ENCODE data around the gene ALAD. TPM values are rescaled to one million over a fixed set of nuclear protein-coding genes. Genes with fewer than 3 reads are reported as not detected.
"Not testable (repeated sequence)": the region's sequence is repeated elsewhere in the genome, so short reads cannot be mapped to it uniquely, and the experiment has no call there.

The ALAD gene
- 75.6 TPM for total RNA-seq
- long read RNA-seq, transcript ALAD-201 (12 exons, 3,173 nt): major isoform, 160 of 190 reads
- long read RNA-seq, partial matches to known transcripts: 11 of 190 reads
- long read RNA-seq, other reads (novel, unspliced or antisense): 18 of 190 reads

- peak within 1 kb of the TSS; percentile 90 for H3K4me3 ChIP-seq
- H3K4me1 ChIP-seq: peaks cover 58% of the 10 kb centered on the region
- intact Hi-C loops (cut with micrococcal nuclease): no loop called here
- H3K36me3 ChIP-seq: no peaks in the 10 kb centered on the region
- no peaks in the 10 kb centered on the region for H3K9me3 ChIP-seq (replicated peaks)
- peak; percentile 98 for TF ChIP-seq CTCF (IDR thresholded peaks at IDR 0.05; ENCODE audit: borderline replicate concordance)
- peak within 1 kb of the TSS; percentile 83 for H3K27ac ChIP-seq (replicated peaks)
- DNase-seq: peak; percentile 99
- no peaks in the 10 kb centered on the region for H3K27me3 ChIP-seq (ENCODE audit: low read depth)
Measured at GRCh38 chr9:113401027-113401792, at the start of gene ALAD. Gene ALAD (minus strand): TSS chr9:113401284. CDS start chr9:113393559, 7,725 bp downstream.

- Histone ChIP-seq H3K27ac (replicated peaks) (no peak overlapping the region), H3K27me3 (ENCODE audit: low read depth) (no peaks in the 10 kb centered on the region), H3K9me3 (replicated peaks) (no peaks in the 10 kb centered on the region), H3K36me3 (no peaks in the 10 kb centered on the region), H3K4me3 (no peak overlapping the region), H3K4me1 (peaks cover 25% of the 10 kb centered on the region)
- no peak for DNase-seq
- intact Hi-C loops (cut with micrococcal nuclease): loop anchor here (5.0 kb wide), 2 partner anchors 138 to 208 kb away; no protein-coding TSS in a partner anchor
- TF ChIP-seq CTCF (IDR thresholded peaks at IDR 0.05; ENCODE audit: borderline replicate concordance): no peak
Measured at GRCh38 chr9:113449376-113449775, 48.3 kb upstream of the ALAD start.

- H3K27me3 ChIP-seq (ENCODE audit: low read depth): no peaks in the 10 kb centered on the region
- no peaks in the 10 kb centered on the region for H3K36me3 ChIP-seq
- TF ChIP-seq CTCF (IDR thresholded peaks at IDR 0.05; ENCODE audit: borderline replicate concordance): peak; percentile 76
- intact Hi-C loops (cut with micrococcal nuclease): loop anchor here (5.0 kb wide), 2 partner anchors 141 to 211 kb away; no protein-coding TSS in a partner anchor
- no peak overlapping the region for H3K4me3 ChIP-seq
- H3K27ac ChIP-seq (replicated peaks): peak overlapping the region; percentile 72
- peaks cover 14% of the 10 kb centered on the region for H3K4me1 ChIP-seq
- H3K9me3 ChIP-seq (replicated peaks): no peaks in the 10 kb centered on the region
- DNase-seq: no peak
Measured at GRCh38 chr9:113446323-113446740, 45.2 kb upstream of the ALAD start.

- no peak for TF ChIP-seq CTCF (IDR thresholded peaks at IDR 0.05; ENCODE audit: borderline replicate concordance)
- intact Hi-C loops (cut with micrococcal nuclease): loop anchor here (5.0 kb wide), 2 partner anchors 143 to 213 kb away; no protein-coding TSS in a partner anchor
Measured at GRCh38 chr9:113444736-113445135, 43.7 kb upstream of the ALAD start.

GRCh38 chr9:113437716-113438115 is 36.6 kb upstream of the ALAD start:
- H3K9me3 ChIP-seq (replicated peaks); DNase-seq; H3K27me3 ChIP-seq (ENCODE audit: low read depth); H3K27ac ChIP-seq (replicated peaks); H3K36me3 ChIP-seq; H3K4me3 ChIP-seq; H3K4me1 ChIP-seq; intact Hi-C loops (cut with micrococcal nuclease): not testable (repeated sequence)

More at GRCh38 chr9:113444736-113445135, 43.7 kb upstream of the ALAD start:
- no peak overlapping the region for H3K4me3 ChIP-seq
- DNase-seq: no peak
- no peaks in the 10 kb centered on the region for H3K9me3 ChIP-seq (replicated peaks)
- H3K36me3 ChIP-seq: no peaks in the 10 kb centered on the region
- no peak overlapping the region for H3K27ac ChIP-seq (replicated peaks)
- H3K4me1 ChIP-seq: peaks cover 6% of the 10 kb centered on the region
- H3K27me3 ChIP-seq (ENCODE audit: low read depth): no peaks in the 10 kb centered on the region

Data from left ventricle myocardium inferior (tissue), 1 donor.